Measurements from ENCODE around the gene TRPM8. TPM values are rescaled to one million over a fixed set of nuclear protein-coding genes. Genes with fewer than 3 reads are reported as not detected.

TRPM8 gene
- polyA plus RNA-seq, 2 of the 4 experiments (the other 2 are of a cell fraction), result 0.25 to 0.97 TPM

DNA sequence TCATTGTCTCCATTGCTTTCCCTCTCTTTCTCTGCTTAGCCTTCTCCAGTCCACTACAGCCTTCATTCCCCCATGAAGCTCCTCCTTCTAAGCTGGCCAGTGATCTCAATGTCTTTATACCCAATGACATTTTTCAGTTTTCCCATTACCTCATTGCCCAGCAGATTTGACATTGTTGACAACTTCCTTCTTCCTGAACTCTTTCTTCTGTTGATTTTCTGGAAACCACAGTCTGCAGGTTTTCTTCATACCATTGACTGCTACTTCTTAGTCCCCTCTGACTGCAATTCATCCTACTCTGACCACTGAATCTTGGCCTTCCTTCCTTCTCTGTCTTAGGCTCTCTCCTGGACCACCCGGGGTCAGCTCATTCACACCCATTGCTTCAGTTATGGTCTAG, 110.5 kb downstream of the TRPM8 start:
- no peak for ATAC-seq
- Histone ChIP-seq H3K27ac (peak overlapping the region; percentile 19 to 70; a peak in 4 of 6 replicates), H3K4me2 (no peak overlapping the region), H3K4me1 (peaks cover 43% of the 10 kb centered on the region), H3K4me3 (no peak overlapping the region), H3K9me3 (peaks cover 19% of the 10 kb centered on the region)
- DNase-seq (ENCODE audit: low read depth in 1 of 2, low spot score in 1 of 2), result no peak
- ChIA-PET CTCF (interaction anchor here (0.9 kb wide), 1 partner anchor 12 kb away, joined by 4 read pairs; no protein-coding TSS in a partner anchor), POLR2A (no interaction called here)
- TF ChIP-seq JUNB (IDR thresholded peaks at IDR 0.05) (no peak), ZSCAN20 (CRISPR knock-in tag; IDR thresholded peaks at IDR 0.05) (no peak), BHLHE40 (IDR thresholded peaks at IDR 0.05; ENCODE audit: low read depth, low read length) (no peak), POLR2A (IDR thresholded peaks at IDR 0.05; ENCODE audit: low read length) (no peak), ZNF302 (CRISPR knock-in tag; IDR thresholded peaks at IDR 0.05) (no peak), TP53 (CRISPR knock-in tag; IDR thresholded peaks at IDR 0.05) (no peak), RCOR1 (IDR thresholded peaks at IDR 0.05; ENCODE audit: low read depth, low read length) (no peak), NR3C1 (IDR thresholded peaks at IDR 0.05) (no peak), FOSL2 (IDR thresholded peaks at IDR 0.05) (no peak), FOSL2 (CRISPR knock-in tag; IDR thresholded peaks at IDR 0.05) (no peak), RFX5 (IDR thresholded peaks at IDR 0.05) (no peak), CBX8 (IDR thresholded peaks at IDR 0.05) (no peak), FOSB (CRISPR knock-in tag; IDR thresholded peaks at IDR 0.05) (no peak), MYC (IDR thresholded peaks at IDR 0.05; ENCODE audit: borderline replicate concordance, low read length) (no peak)
- TF ChIP-seq, protein P1, sequence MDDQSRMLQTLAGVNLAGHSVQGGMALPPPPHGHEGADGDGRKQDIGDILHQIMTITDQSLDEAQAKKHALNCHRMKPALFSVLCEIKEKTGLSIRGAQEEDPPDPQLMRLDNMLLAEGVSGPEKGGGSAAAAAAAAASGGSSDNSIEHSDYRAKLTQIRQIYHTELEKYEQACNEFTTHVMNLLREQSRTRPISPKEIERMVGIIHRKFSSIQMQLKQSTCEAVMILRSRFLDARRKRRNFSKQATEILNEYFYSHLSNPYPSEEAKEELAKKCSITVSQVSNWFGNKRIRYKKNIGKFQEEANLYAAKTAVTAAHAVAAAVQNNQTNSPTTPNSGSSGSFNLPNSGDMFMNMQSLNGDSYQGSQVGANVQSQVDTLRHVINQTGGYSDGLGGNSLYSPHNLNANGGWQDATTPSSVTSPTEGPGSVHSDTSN (IDR thresholded peaks at IDR 0.05), result no peak
- TF ChIP-seq, protein P2, sequence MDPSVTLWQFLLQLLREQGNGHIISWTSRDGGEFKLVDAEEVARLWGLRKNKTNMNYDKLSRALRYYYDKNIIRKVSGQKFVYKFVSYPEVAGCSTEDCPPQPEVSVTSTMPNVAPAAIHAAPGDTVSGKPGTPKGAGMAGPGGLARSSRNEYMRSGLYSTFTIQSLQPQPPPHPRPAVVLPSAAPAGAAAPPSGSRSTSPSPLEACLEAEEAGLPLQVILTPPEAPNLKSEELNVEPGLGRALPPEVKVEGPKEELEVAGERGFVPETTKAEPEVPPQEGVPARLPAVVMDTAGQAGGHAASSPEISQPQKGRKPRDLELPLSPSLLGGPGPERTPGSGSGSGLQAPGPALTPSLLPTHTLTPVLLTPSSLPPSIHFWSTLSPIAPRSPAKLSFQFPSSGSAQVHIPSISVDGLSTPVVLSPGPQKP (IDR thresholded peaks at IDR 0.05; ENCODE audit: low read depth, low read length), result no peak
- FAIRE-seq, result no peak
- WGBS (ENCODE audit: missing lambda C conversion rate), result 97% methylated on average over 1 of the region's 1 CpG

DNA sequence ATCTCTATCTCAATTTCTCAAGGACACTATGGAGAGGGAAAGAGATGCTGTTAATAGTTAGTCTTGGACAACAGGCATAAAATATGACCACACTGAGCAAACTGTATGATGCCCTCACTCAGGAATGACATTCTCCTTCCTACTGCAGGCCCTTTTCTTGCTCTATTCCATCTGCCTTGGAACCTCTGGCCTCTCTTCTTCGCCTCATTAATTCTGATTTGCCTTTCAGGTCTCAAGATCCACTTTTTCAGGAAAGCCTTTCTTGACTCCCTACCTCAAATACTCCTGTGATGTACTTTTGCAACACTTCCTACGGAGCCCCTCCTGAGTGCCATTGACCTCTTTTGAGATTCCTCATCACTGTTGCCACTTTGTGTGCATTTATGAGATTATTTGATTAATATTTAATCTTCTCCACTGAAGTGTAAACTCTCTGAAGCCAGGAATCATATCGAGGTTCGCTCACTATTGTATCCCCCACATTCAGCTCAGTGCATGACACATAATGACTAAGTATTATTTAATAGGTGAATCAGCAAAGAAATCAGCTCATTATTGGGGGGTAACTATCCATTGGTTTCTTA, 112.1 kb downstream of the TRPM8 start:
- FAIRE-seq (peak; percentile 18), ATAC-seq (peak; percentile 82 to 93), DNase-seq (ENCODE audit: low read depth in 1 of 2, low spot score in 1 of 2) (peak; percentile 21 to 79)
- H3K27ac ChIP-seq, result peak overlapping the region; percentile 58 to 70; a peak in 5 of 6 replicates
- no peak overlapping the region for H3K4me3 ChIP-seq
- H3K4me2 ChIP-seq, result peak overlapping the region; percentile 62
- H3K4me1 ChIP-seq, result peaks cover 43% of the 10 kb centered on the region
- peaks cover 33% of the 10 kb centered on the region for H3K9me3 ChIP-seq
- no peak for TF ChIP-seq HOXB13 (CRISPR knock-in tag; IDR thresholded peaks at IDR 0.05; ENCODE audit: low read depth)
- TF ChIP-seq JUNB (IDR thresholded peaks at IDR 0.05), result peak; percentile 92
- no peak for TF ChIP-seq FOSB (CRISPR knock-in tag; IDR thresholded peaks at IDR 0.05)
- TF ChIP-seq MAFK (IDR thresholded peaks at IDR 0.05; ENCODE audit: partially characterized antibody), result peak; percentile 62
- peak; percentile 72; the same call in 1 of the 2 replicates for TF ChIP-seq GATA3 (IDR thresholded peaks at IDR 0.05; ENCODE audit: borderline replicate concordance)
- TF ChIP-seq JUN (IDR thresholded peaks at IDR 0.05), result peak; percentile 65 to 75; a peak in 3 of 5 replicates
- peak; percentile 85 for TF ChIP-seq FOSL2 (IDR thresholded peaks at IDR 0.05)
- TF ChIP-seq FOSL2 (CRISPR knock-in tag; IDR thresholded peaks at IDR 0.05), result peak; percentile 71
- TF ChIP-seq RAD21 (conservative IDR thresholded peaks at IDR 0.05 in 1 of 2, IDR thresholded peaks at IDR 0.05 in 1 of 2), result peak; percentile 20 to 24; a peak in 4 of 5 replicates
- TF ChIP-seq SMC3 (IDR thresholded peaks at IDR 0.05), result peak; percentile 14; the same call in 1 of the 3 replicates
- TF ChIP-seq EP300 (IDR thresholded peaks at IDR 0.05), result peak; percentile 42 to 62; a peak in 2 of 5 replicates
- TF ChIP-seq, protein P3, sequence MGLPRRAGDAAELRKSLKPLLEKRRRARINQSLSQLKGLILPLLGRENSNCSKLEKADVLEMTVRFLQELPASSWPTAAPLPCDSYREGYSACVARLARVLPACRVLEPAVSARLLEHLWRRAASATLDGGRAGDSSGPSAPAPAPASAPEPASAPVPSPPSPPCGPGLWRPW (IDR thresholded peaks at IDR 0.05), result peak; percentile 33; the same call in 1 of the 2 replicates
- no peak for TF ChIP-seq KDM5A (IDR thresholded peaks at IDR 0.05)
- TF ChIP-seq CEBPB (IDR thresholded peaks at IDR 0.05), result peak; percentile 41 to 81
- 8% methylated on average over 4 of the region's 4 CpGs for WGBS (ENCODE audit: missing lambda C conversion rate)
- CTCF ChIA-PET, result interaction anchor here (1.0 to 1.1 kb wide), 3 partner anchors 172 to 516 kb away, joined by 3 to 4 read pairs (median 3); no protein-coding TSS in a partner anchor
- POLR2A ChIA-PET, result no interaction called here
